Measurements from ENCODE around the gene AFAP1.

- TF ChIP-seq CTCF (IDR thresholded peaks at IDR 0.05) (no peak), POLR2AphosphoS5 (IDR thresholded peaks at IDR 0.05) (no peak), EP300 (IDR thresholded peaks at IDR 0.05; ENCODE audit: low read depth) (no peak), POLR2A (IDR thresholded peaks at IDR 0.05) (no peak)
These were observed 183.6 kb downstream of the AFAP1 start for GRCh38 chr4:7756071-7756470.

All from transverse colon (tissue), 4 donors.